GM23338 (cell line): ENCODE measurements around the gene EFTUD2. TPM values are rescaled to one million over a fixed set of nuclear protein-coding genes. Genes with fewer than 3 reads are reported as not detected.

Experiments
- ATAC-seq: fragments of 200-7000 bp; cut with Tn5 transposase; 3 replicates; pipeline ENCODE4 v1.9.1; 2020
- DNase-seq: peaks from one replicate; pipeline ENCODE4 v3.0.0-alpha.2; 2015; ENCODE audit warnings: low spot score
- H2AFZ ChIP-seq: fragments of 200-600 bp; sonication (generic); 2 replicates; pipeline ENCODE4 v1.8.0; 2016; ENCODE audit warnings: antibody characterized with exemption, mild to moderate bottlenecking, moderate library complexity
- H3F3A ChIP-seq: fragments of 200-600 bp; sonication (generic); replicated peaks from 2 replicates; pipeline ENCODE4 v1.8.0; 2017; ENCODE audit warnings: antibody characterized with exemption, mixed run types, low read depth
- H3K27ac ChIP-seq: fragments of 200-600 bp; sonication (generic); 2 replicates; pipeline ENCODE4 v1.6.1; 2016; ENCODE audit warnings: low read depth
- H3K27me3 ChIP-seq: fragments of 200-600 bp; sonication (generic); 2 replicates; pipeline ENCODE4 v1.8.0; 2016; ENCODE audit warnings: mild to moderate bottlenecking, mixed run types, moderate library complexity; ENCODE audit not compliant: insufficient read depth
- H3K36me3 ChIP-seq: fragments of 200-600 bp; sonication (generic); 2 replicates; pipeline ENCODE4 v1.8.0; 2016; ENCODE audit warnings: mild to moderate bottlenecking; ENCODE audit not compliant: insufficient read depth
- H3K4me1 ChIP-seq: fragments of 200-600 bp; sonication (generic); 2 replicates; pipeline ENCODE4 v1.8.0; 2016; ENCODE audit warnings: mild to moderate bottlenecking, moderate library complexity; ENCODE audit not compliant: insufficient read depth
- H3K4me2 ChIP-seq: fragments of 200-600 bp; sonication (generic); 2 replicates; pipeline ENCODE4 v1.7.1; 2017; ENCODE audit warnings: mixed run types
- H3K4me3 ChIP-seq: fragments of 200-600 bp; sonication (generic); 2 replicates; pipeline ENCODE4 v1.6.1; 2016; ENCODE audit warnings: mixed run types
- H3K79me2 ChIP-seq: fragments of 200-600 bp; sonication (generic); replicated peaks from 2 replicates; pipeline ENCODE4 v1.8.0; 2017; ENCODE audit warnings: mild to moderate bottlenecking; ENCODE audit not compliant: insufficient read depth
- H3K9me2 ChIP-seq: fragments of 200-600 bp; sonication (generic); 2 replicates; pipeline ENCODE4 v1.8.0; 2017; ENCODE audit not compliant: insufficient read depth
- H4K20me1 ChIP-seq: fragments of 200-600 bp; sonication (generic); replicated peaks from 2 replicates; pipeline ENCODE4 v1.8.0; 2017; ENCODE audit warnings: mild to moderate bottlenecking; ENCODE audit not compliant: insufficient read depth
- H3K27ac Mint-ChIP-seq: 2 replicates; pipeline ENCODE4 v1.8.0; 2020; ENCODE audit warnings: inconsistent platforms, mild to moderate bottlenecking, moderate library complexity, mixed read lengths
- H3K27me3 Mint-ChIP-seq: 3 replicates; pipeline ENCODE4 v1.8.0; 2022; ENCODE audit warnings: low read depth, mild to moderate bottlenecking, moderate library complexity, mixed read lengths, inconsistent platforms; ENCODE audit not compliant: insufficient read depth, poor library complexity
- H3K36me3 Mint-ChIP-seq: 3 replicates; pipeline ENCODE4 v1.8.0; 2021; ENCODE audit warnings: low read depth, mild to moderate bottlenecking, inconsistent platforms, moderate library complexity, mixed read lengths
- H3K4me1 Mint-ChIP-seq: 3 replicates; pipeline ENCODE4 v1.8.0; 2020; ENCODE audit warnings: mild to moderate bottlenecking, inconsistent platforms, mixed read lengths
- H3K4me3 Mint-ChIP-seq: 3 replicates; pipeline ENCODE4 v1.8.0; 2021; ENCODE audit warnings: moderate library complexity, mild to moderate bottlenecking, inconsistent platforms, mixed read lengths
- H3K9me3 Mint-ChIP-seq: 3 replicates; pipeline ENCODE4 v1.8.0; 2020; ENCODE audit warnings: moderate library complexity, mild to moderate bottlenecking, inconsistent platforms, mixed read lengths
- CREB1 ChIP-seq: fragments of 250-450 bp; sonication (Bioruptor Pico); IDR thresholded peaks from 2 replicates; pipeline ENCODE4 v1.5.0; 2020; ENCODE audit warnings: low read depth, mild to moderate bottlenecking, moderate library complexity
- ETS1 ChIP-seq: IDR thresholded peaks from 2 replicates; pipeline ENCODE4 v1.6.1; 2016; ENCODE audit warnings: antibody characterized with exemption
- EZH2 ChIP-seq: fragments of 200-600 bp; sonication (generic); IDR thresholded peaks from one replicate; pipeline ENCODE4 v1.8.0; 2017; ENCODE audit warnings: antibody characterized with exemption, mild to moderate bottlenecking, low read depth; ENCODE audit not compliant: unreplicated experiment
- EZH2phosphoT487 ChIP-seq: fragments of 200-600 bp; sonication (generic); IDR thresholded peaks from one replicate; pipeline ENCODE4 v1.8.1; 2018; ENCODE audit warnings: antibody characterized with exemption; ENCODE audit not compliant: unreplicated experiment
- JUNB ChIP-seq: IDR thresholded peaks from one replicate; pipeline ENCODE4 v1.6.1; 2016; ENCODE audit warnings: antibody characterized with exemption; ENCODE audit not compliant: unreplicated experiment
- NANOG ChIP-seq: IDR thresholded peaks from 2 replicates; pipeline ENCODE4 v1.6.1; 2016; ENCODE audit warnings: antibody characterized with exemption, borderline replicate concordance
- POLR2AphosphoS5 ChIP-seq: IDR thresholded peaks from 2 replicates; pipeline ENCODE4 v1.6.1; 2016; ENCODE audit warnings: antibody characterized with exemption, low read depth
- ZNF114 ChIP-seq: fragments of 250-450 bp; sonication (Bioruptor Pico); IDR thresholded peaks from 2 replicates; pipeline ENCODE4 v1.5.0; 2020; ENCODE audit warnings: mild to moderate bottlenecking, moderate library complexity
- polyA plus RNA-seq: library from polyadenylated mRNA; unstranded; fragments of >200 nt; fragmentation: Nextera tagmentation; extraction: Ambion mirVana; gene quantifications from 2 replicates; pipeline ENCODE4 v1.2.1, GENCODE V29; 2016
- total RNA-seq: library from RNA; depleted of rRNA; stranded (reverse); fragments of >200 nt; shearing (Covaris generic); gene quantifications from 2 replicates; pipeline ENCODE4 v1.2.3, GENCODE V29; 2014
- TF ChIP-seq, protein P1 (sequence below): fragments of 250-450 bp; sonication (Bioruptor Pico); IDR thresholded peaks from 2 replicates; pipeline ENCODE4 v1.5.0; 2020; ENCODE audit warnings: mild to moderate bottlenecking, moderate library complexity
- TF ChIP-seq, protein P2 (sequence below), 2 experiments: fragments of 200-600 bp in 1 of 2; sonication (generic) in 1 of 2; conservative IDR thresholded peaks; 2 replicates each; pipeline versions ENCODE4 v1.5.1 to v1.6.1; 2016 to 2017; ENCODE audit warnings: antibody characterized with exemption in 2 of 2, low read depth in 2 of 2, mild to moderate bottlenecking in 2 of 2, moderate library complexity in 1 of 2

The EFTUD2 gene
- total and polyA plus RNA-seq, 2 experiments from 2014 or later, result 61.6 to 196 TPM

GRCh38 chr17:44862278-44862914 lies 36.8 kb downstream of the EFTUD2 start:
- Histone ChIP-seq H3K79me2 (no peaks in the 10 kb centered on the region), H3K4me2 (no peak overlapping the region), H3K4me1 (no peaks in the 10 kb centered on the region), H3K4me3 (no peak overlapping the region), H3K27ac (no peak overlapping the region), H3K9me2 (no peaks in the 10 kb centered on the region), H2AFZ (no peak overlapping the region), H3K36me3 (peaks cover 32% of the 10 kb centered on the region), H4K20me1 (peaks cover 16% of the 10 kb centered on the region), H3K27me3 (no peaks in the 10 kb centered on the region), H3F3A (peaks cover 20% of the 10 kb centered on the region)
- peaks cover 2% of the 10 kb centered on the region for H3K27me3 Mint-ChIP-seq
- no peak overlapping the region for H3K27ac Mint-ChIP-seq
- DNase-seq (no peak), ATAC-seq (no peak)
- H3K36me3 Mint-ChIP-seq, result peaks cover 64% of the 10 kb centered on the region
- H3K4me1 Mint-ChIP-seq, result no peaks in the 10 kb centered on the region
- TF ChIP-seq JUNB (no peak), ZNF114 (no peak), EZH2 (no peak), CREB1 (CRISPR knock-in tag) (no peak), EZH2phosphoT487 (no peak), ETS1 (no peak), POLR2AphosphoS5 (no peak), NANOG (no peak)
- TF ChIP-seq, protein P1, sequence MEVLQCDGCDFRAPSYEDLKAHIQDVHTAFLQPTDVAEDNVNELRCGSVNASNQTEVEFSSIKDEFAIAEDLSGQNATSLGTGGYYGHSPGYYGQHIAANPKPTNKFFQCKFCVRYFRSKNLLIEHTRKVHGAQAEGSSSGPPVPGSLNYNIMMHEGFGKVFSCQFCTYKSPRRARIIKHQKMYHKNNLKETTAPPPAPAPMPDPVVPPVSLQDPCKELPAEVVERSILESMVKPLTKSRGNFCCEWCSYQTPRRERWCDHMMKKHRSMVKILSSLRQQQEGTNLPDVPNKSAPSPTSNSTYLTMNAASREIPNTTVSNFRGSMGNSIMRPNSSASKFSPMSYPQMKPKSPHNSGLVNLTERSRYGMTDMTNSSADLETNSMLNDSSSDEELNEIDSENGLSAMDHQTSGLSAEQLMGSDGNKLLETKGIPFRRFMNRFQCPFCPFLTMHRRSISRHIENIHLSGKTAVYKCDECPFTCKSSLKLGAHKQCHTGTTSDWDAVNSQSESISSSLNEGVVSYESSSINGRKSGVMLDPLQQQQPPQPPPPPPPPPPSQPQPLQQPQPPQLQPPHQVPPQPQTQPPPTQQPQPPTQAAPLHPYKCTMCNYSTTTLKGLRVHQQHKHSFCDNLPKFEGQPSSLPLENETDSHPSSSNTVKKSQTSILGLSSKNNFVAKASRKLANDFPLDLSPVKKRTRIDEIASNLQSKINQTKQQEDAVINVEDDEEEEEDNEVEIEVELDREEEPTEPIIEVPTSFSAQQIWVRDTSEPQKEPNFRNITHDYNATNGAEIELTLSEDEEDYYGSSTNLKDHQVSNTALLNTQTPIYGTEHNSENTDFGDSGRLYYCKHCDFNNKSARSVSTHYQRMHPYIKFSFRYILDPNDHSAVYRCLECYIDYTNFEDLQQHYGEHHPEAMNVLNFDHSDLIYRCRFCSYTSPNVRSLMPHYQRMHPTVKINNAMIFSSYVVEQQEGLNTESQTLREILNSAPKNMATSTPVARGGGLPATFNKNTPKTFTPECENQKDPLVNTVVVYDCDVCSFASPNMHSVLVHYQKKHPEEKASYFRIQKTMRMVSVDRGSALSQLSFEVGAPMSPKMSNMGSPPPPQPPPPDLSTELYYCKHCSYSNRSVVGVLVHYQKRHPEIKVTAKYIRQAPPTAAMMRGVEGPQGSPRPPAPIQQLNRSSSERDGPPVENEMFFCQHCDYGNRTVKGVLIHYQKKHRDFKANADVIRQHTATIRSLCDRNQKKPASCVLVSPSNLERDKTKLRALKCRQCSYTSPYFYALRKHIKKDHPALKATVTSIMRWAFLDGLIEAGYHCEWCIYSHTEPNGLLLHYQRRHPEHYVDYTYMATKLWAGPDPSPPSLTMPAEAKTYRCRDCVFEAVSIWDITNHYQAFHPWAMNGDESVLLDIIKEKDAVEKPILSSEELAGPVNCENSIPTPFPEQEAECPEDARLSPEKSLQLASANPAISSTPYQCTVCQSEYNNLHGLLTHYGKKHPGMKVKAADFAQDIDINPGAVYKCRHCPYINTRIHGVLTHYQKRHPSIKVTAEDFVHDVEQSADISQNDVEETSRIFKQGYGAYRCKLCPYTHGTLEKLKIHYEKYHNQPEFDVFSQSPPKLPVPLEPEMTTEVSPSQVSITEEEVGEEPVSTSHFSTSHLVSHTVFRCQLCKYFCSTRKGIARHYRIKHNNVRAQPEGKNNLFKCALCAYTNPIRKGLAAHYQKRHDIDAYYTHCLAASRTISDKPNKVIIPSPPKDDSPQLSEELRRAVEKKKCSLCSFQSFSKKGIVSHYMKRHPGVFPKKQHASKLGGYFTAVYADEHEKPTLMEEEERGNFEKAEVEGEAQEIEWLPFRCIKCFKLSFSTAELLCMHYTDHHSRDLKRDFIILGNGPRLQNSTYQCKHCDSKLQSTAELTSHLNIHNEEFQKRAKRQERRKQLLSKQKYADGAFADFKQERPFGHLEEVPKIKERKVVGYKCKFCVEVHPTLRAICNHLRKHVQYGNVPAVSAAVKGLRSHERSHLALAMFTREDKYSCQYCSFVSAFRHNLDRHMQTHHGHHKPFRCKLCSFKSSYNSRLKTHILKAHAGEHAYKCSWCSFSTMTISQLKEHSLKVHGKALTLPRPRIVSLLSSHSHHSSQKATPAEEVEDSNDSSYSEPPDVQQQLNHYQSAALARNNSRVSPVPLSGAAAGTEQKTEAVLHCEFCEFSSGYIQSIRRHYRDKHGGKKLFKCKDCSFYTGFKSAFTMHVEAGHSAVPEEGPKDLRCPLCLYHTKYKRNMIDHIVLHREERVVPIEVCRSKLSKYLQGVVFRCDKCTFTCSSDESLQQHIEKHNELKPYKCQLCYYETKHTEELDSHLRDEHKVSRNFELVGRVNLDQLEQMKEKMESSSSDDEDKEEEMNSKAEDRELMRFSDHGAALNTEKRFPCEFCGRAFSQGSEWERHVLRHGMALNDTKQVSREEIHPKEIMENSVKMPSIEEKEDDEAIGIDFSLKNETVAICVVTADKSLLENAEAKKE, result no peak
- TF ChIP-seq, protein P2, sequence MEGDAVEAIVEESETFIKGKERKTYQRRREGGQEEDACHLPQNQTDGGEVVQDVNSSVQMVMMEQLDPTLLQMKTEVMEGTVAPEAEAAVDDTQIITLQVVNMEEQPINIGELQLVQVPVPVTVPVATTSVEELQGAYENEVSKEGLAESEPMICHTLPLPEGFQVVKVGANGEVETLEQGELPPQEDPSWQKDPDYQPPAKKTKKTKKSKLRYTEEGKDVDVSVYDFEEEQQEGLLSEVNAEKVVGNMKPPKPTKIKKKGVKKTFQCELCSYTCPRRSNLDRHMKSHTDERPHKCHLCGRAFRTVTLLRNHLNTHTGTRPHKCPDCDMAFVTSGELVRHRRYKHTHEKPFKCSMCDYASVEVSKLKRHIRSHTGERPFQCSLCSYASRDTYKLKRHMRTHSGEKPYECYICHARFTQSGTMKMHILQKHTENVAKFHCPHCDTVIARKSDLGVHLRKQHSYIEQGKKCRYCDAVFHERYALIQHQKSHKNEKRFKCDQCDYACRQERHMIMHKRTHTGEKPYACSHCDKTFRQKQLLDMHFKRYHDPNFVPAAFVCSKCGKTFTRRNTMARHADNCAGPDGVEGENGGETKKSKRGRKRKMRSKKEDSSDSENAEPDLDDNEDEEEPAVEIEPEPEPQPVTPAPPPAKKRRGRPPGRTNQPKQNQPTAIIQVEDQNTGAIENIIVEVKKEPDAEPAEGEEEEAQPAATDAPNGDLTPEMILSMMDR (conservative IDR thresholded peaks at IDR 0.05; ENCODE audit: low read depth in 2 of 2), result no peak
- no peaks in the 10 kb centered on the region for H3K9me3 Mint-ChIP-seq
- H3K4me3 Mint-ChIP-seq, result no peak overlapping the region
